Liver (tissue), 9 donors: ENCODE data around the gene NEK10. TPM values are rescaled to one million over a fixed set of nuclear protein-coding genes. Genes with fewer than 3 reads are reported as not detected.
"Not testable (repeated sequence)": the region's sequence is repeated elsewhere in the genome, so short reads cannot be mapped to it uniquely, and the experiment has no call there.

ENCODE experiments used
- DNase-seq: peaks from one replicate; pipeline ENCODE4 v3.0.0-alpha.2; 2017; ENCODE audit warnings: low spot score
- H3K27ac ChIP-seq, 2 donors: one replicate each; pipeline ENCODE4 v1.7.0; 2013; ENCODE audit warnings: inconsistent platforms in 2 of 2, low read length in 2 of 2, control low read depth in 1 of 2, low read depth in 1 of 2, mild to moderate bottlenecking in 1 of 2
- H3K27me3 ChIP-seq, 4 donors: one replicate each; pipeline versions ENCODE4 v1.6.1 to v1.7.0; 2013; ENCODE audit warnings: low read length in 3 of 4, inconsistent platforms in 1 of 4, mild to moderate bottlenecking in 1 of 4, moderate library complexity in 1 of 4; ENCODE audit not compliant: control insufficient read depth in 4 of 4, insufficient read depth in 4 of 4
- H3K36me3 ChIP-seq, 4 donors: one replicate each; pipeline versions ENCODE4 v1.6.1 to v1.7.0; 2013; ENCODE audit warnings: low read length in 3 of 4, mild to moderate bottlenecking in 3 of 4, low read depth in 1 of 4, moderate library complexity in 1 of 4; ENCODE audit not compliant: control insufficient read depth in 4 of 4, insufficient read depth in 3 of 4
- H3K4me1 ChIP-seq, 4 donors: one replicate each; pipeline versions ENCODE4 v1.6.1 to v1.7.0; 2013; ENCODE audit warnings: low read length in 3 of 4, mild to moderate bottlenecking in 3 of 4, moderate library complexity in 1 of 4; ENCODE audit not compliant: control insufficient read depth in 4 of 4, insufficient read depth in 4 of 4
- H3K4me3 ChIP-seq, 3 donors: one replicate each; pipeline versions ENCODE4 v1.6.1 to v1.7.0; 2013; ENCODE audit warnings: low read length in 3 of 3, control low read depth in 1 of 3, low read depth in 1 of 3, mild to moderate bottlenecking in 1 of 3
- H3K9ac ChIP-seq, 2 donors: one replicate each; pipeline ENCODE4 v1.7.0; 2013; ENCODE audit warnings: low read length in 2 of 2, mild to moderate bottlenecking in 2 of 2, moderate library complexity in 2 of 2, control low read depth in 1 of 2, low read depth in 1 of 2
- H3K9me3 ChIP-seq, 4 donors: one replicate each; pipeline versions ENCODE4 v1.6.1 to v1.7.0; 2013; ENCODE audit warnings: low read length in 3 of 4; ENCODE audit not compliant: control insufficient read depth in 4 of 4
- ATF3 ChIP-seq: IDR thresholded peaks from 2 replicates; pipeline ENCODE4 v1.6.1; 2016; ENCODE audit warnings: antibody characterized with exemption
- EGR1 ChIP-seq, 2 donors: IDR thresholded peaks; 2 replicates each; pipeline ENCODE4 v1.6.1; 2016 to 2018; ENCODE audit warnings: antibody characterized with exemption in 2 of 2, low read depth in 2 of 2
- FOXA1 ChIP-seq: IDR thresholded peaks from 2 replicates; pipeline ENCODE4 v1.6.1; 2016; ENCODE audit warnings: antibody characterized with exemption
- FOXA2 ChIP-seq: IDR thresholded peaks from 2 replicates; pipeline ENCODE4 v1.6.1; 2016; ENCODE audit warnings: antibody characterized with exemption
- GABPA ChIP-seq, 2 donors: IDR thresholded peaks in 1 of 2; conservative IDR thresholded peaks in 1 of 2; 2 replicates each; pipeline ENCODE4 v1.6.1; 2016; ENCODE audit warnings: antibody characterized with exemption in 2 of 2, mild to moderate bottlenecking in 1 of 2, moderate library complexity in 1 of 2
- HNF4A ChIP-seq, 2 donors: conservative IDR thresholded peaks; 2 replicates each; pipeline ENCODE4 v1.6.1; 2016; ENCODE audit warnings: antibody characterized with exemption in 2 of 2, mild to moderate bottlenecking in 2 of 2
- HNF4G ChIP-seq: IDR thresholded peaks from 2 replicates; pipeline ENCODE4 v1.6.1; 2016; ENCODE audit warnings: antibody characterized with exemption
- NR2F2 ChIP-seq: IDR thresholded peaks from 2 replicates; pipeline ENCODE4 v1.6.1; 2016; ENCODE audit warnings: antibody characterized with exemption
- RAD21 ChIP-seq, 2 donors: IDR thresholded peaks; 2 replicates each; pipeline ENCODE4 v1.6.1; 2016; ENCODE audit warnings: antibody characterized with exemption in 2 of 2, mild to moderate bottlenecking in 2 of 2
- REST ChIP-seq: IDR thresholded peaks from 2 replicates; pipeline ENCODE4 v1.6.1; 2016; ENCODE audit warnings: antibody characterized with exemption, mild to moderate bottlenecking
- RXRA ChIP-seq, 2 donors: IDR thresholded peaks; 2 replicates each; pipeline ENCODE4 v1.6.1; 2017 to 2018; ENCODE audit warnings: antibody characterized with exemption in 2 of 2, mild to moderate bottlenecking in 1 of 2
- SP1 ChIP-seq: IDR thresholded peaks from 2 replicates; pipeline ENCODE4 v1.6.1; 2018; ENCODE audit warnings: antibody characterized with exemption, mild to moderate bottlenecking
- TAF1 ChIP-seq: conservative IDR thresholded peaks from 2 replicates; pipeline ENCODE4 v1.6.1; 2016; ENCODE audit warnings: antibody characterized with exemption, mild to moderate bottlenecking
- ZBTB33 ChIP-seq: IDR thresholded peaks from 2 replicates; pipeline ENCODE4 v1.6.1; 2016; ENCODE audit warnings: antibody characterized with exemption
- WGBS: extraction: QIAGEN DNeasy Blood & Tissue Kit; methylation state at CpG from one replicate; pipeline ENCODE4 v1.1.7; 2013; 5-methylcytosine and 5-hydroxymethylcytosine counted together
- polyA plus RNA-seq, 2 donors: library from polyadenylated mRNA; stranded (reverse) in 1 of 2; unstranded in 1 of 2; fragments of 200-250 nt in 1 of 2; fragments of >200 nt in 1 of 2; fragmentation: Nextera tagmentation in 1 of 2; extraction: Ambion mirVana in 1 of 2; gene quantifications; one replicate each; pipeline versions ENCODE4 v1.2.1 to v1.2.3, GENCODE V29; 2013 to 2015
- total RNA-seq, 2 donors: library from RNA; depleted of rRNA; stranded (reverse); fragments of >200 nt; gene quantifications; one replicate each; pipeline ENCODE4 v1.2.3, GENCODE V29; 2014
- donor health status: healthy.
- donor health status: healthy.
- donor health status: healthy.
- donor health status: healthy.
- donor health status: healthy.

The NEK10 gene
- total and polyA plus RNA-seq, 4 donors, result 0.23 to 2.1 (median 0.70) TPM; not detected in 1

- Histone ChIP-seq H3K4me1 (no peaks in the 10 kb centered on the region), H3K27ac (no peak overlapping the region), H3K9me3 (no peaks in the 10 kb centered on the region), H3K4me3 (no peak overlapping the region), H3K9ac (no peak overlapping the region), H3K36me3 (peaks cover 0 to 2% (median 0%) of the 10 kb centered on the region in 4 donors), H3K27me3 (no peaks in the 10 kb centered on the region)
- WGBS, result 65% methylated on average over 3 of the region's 3 CpGs
- no peak for DNase-seq
- TF ChIP-seq HNF4A (conservative IDR thresholded peaks at IDR 0.05), result no peak
- no peak for TF ChIP-seq TAF1
- TF ChIP-seq RXRA (IDR thresholded peaks at IDR 0.05), result no peak
- no peak for TF ChIP-seq SP1
- TF ChIP-seq NR2F2, result no peak
- no peak for TF ChIP-seq ATF3
- no peak for TF ChIP-seq FOXA2
- TF ChIP-seq HNF4G, result no peak
- TF ChIP-seq RAD21 (IDR thresholded peaks at IDR 0.05), result no peak
- no peak for TF ChIP-seq REST
- no peak for TF ChIP-seq ZBTB33
- no peak for TF ChIP-seq EGR1 (IDR thresholded peaks at IDR 0.05; ENCODE audit: low read depth in 2 of 2)
Measured at GRCh38 chr3:27289769-27290413, 79.3 kb downstream of the NEK10 start.

- H3K27ac ChIP-seq, result no peak overlapping the region
- DNase-seq, result no peak
- peaks cover 0 to 2% (median 0%) of the 10 kb centered on the region in 4 donors for H3K36me3 ChIP-seq
- 96% methylated on average over 2 of the region's 2 CpGs for WGBS
- H3K27me3 ChIP-seq, result no peaks in the 10 kb centered on the region
- H3K9ac ChIP-seq, result no peak overlapping the region
- H3K9me3 ChIP-seq, result no peaks in the 10 kb centered on the region
- H3K4me1 ChIP-seq, result no peaks in the 10 kb centered on the region
- TF ChIP-seq GABPA (IDR thresholded peaks at IDR 0.05 in 1 of 2, conservative IDR thresholded peaks at IDR 0.05 in 1 of 2) (no peak), REST (no peak), NR2F2 (no peak), FOXA1 (no peak)
- no peak overlapping the region for H3K4me3 ChIP-seq
Measured at GRCh38 chr3:27287052-27287451, 82.1 kb downstream of the NEK10 start.

- 90% methylated on average over 10 of the region's 10 CpGs for WGBS
- H3K27me3 ChIP-seq, H3K27ac ChIP-seq, H3K4me1 ChIP-seq, H3K36me3 ChIP-seq, H3K9ac ChIP-seq, H3K9me3 ChIP-seq, DNase-seq, H3K4me3 ChIP-seq: not testable (repeated sequence)
Measured at GRCh38 chr3:27286467-27286866, 82.7 kb downstream of the NEK10 start.
